T-helper 9 cell (primary cell): ENCODE measurements around the gene MAML3.

Experiments used
- DNase-seq: peaks from one replicate; pipeline ENCODE4 v3.0.0-alpha.2; 2020

MAML3 gene

GRCh38 chr4:139773560-139774318, 380.2 kb downstream of the MAML3 start:
- no peak for DNase-seq

GRCh38 chr4:139770361-139770760, 383.6 kb downstream of the MAML3 start:
- no peak for DNase-seq

- DNase-seq: no peak
These were observed 384.6 kb downstream of the MAML3 start for GRCh38 chr4:139769364-139769763.

- DNase-seq: no peak
These were observed 385.1 kb downstream of the MAML3 start for GRCh38 chr4:139768896-139769295.

GRCh38 chr4:139768366-139768765, 385.6 kb downstream of the MAML3 start:
- no peak for DNase-seq

- no peak for DNase-seq
These were observed 386.4 kb downstream of the MAML3 start for GRCh38 chr4:139767585-139767984.

- DNase-seq: no peak
These were observed 386.8 kb downstream of the MAML3 start for GRCh38 chr4:139767168-139767567.

- no peak for DNase-seq
These were observed 389.2 kb downstream of the MAML3 start for GRCh38 chr4:139764686-139765310.

- no peak for DNase-seq
These were observed 389.8 kb downstream of the MAML3 start for GRCh38 chr4:139764182-139764581.

- DNase-seq: no peak
These were observed 390.3 kb downstream of the MAML3 start for GRCh38 chr4:139763672-139764071.

- DNase-seq: no peak
These were observed 390.8 kb downstream of the MAML3 start for GRCh38 chr4:139763205-139763604.

- no peak for DNase-seq
These were observed 391.3 kb downstream of the MAML3 start for GRCh38 chr4:139762720-139763119.

GRCh38 chr4:139761461-139761860, 392.5 kb downstream of the MAML3 start:
- DNase-seq: no peak

- no peak for DNase-seq
These were observed 393.4 kb downstream of the MAML3 start for GRCh38 chr4:139760567-139760966.

- DNase-seq: no peak
These were observed 394.9 kb downstream of the MAML3 start for GRCh38 chr4:139759097-139759496.

- DNase-seq: no peak
These were observed 397.4 kb downstream of the MAML3 start for GRCh38 chr4:139756391-139757180.

- DNase-seq: no peak
These were observed 399.0 kb downstream of the MAML3 start for GRCh38 chr4:139754938-139755337.

- DNase-seq: no peak
These were observed 400.3 kb downstream of the MAML3 start for GRCh38 chr4:139753686-139754085.

- DNase-seq: no peak
These were observed 404.0 kb downstream of the MAML3 start for GRCh38 chr4:139749835-139750498.

GRCh38 chr4:139749338-139749737, 404.6 kb downstream of the MAML3 start:
- no peak for DNase-seq

GRCh38 chr4:139746431-139747171, 407.4 kb downstream of the MAML3 start:
- no peak for DNase-seq

GRCh38 chr4:139745111-139745639, 408.8 kb downstream of the MAML3 start:
- DNase-seq: no peak
